Adrenal gland (tissue), 12 donors: ENCODE results near the gene TMEM35B. TPM values are rescaled to one million over a fixed set of nuclear protein-coding genes. Genes with fewer than 3 reads are reported as not detected.
A peak's percentile ranks its signal among the peaks of the same experiment; 100 is the strongest.

Experiments used
- DNase-seq, 7 donors: peaks; one replicate each; pipeline ENCODE4 v3.0.0-alpha.2; 2019 to 2020
- H3K27ac ChIP-seq, 5 donors: fragments of 200-600 bp; sonication (generic) in 4 of 5; 1 replicate in 3 of 5; 2 replicates in 2 of 5; pipeline versions ENCODE4 v1.5.1 to v1.8.0; 2016 to 2020; ENCODE audit warnings: mild to moderate bottlenecking in 1 of 5
- H3K27me3 ChIP-seq: fragments of 200-600 bp; 2 replicates; pipeline ENCODE4 v1.8.0; 2021
- H3K36me3 ChIP-seq, 2 donors: fragments of 200-600 bp; replicated peaks in 1 of 2; 1 replicate in 1 of 2; 2 replicates in 1 of 2; pipeline versions ENCODE4 v1.5.1 to v1.8.0; 2018 to 2022
- H3K4me1 ChIP-seq, 2 donors: fragments of 200-600 bp; replicated peaks in 1 of 2; 1 replicate in 1 of 2; 2 replicates in 1 of 2; pipeline versions ENCODE4 v1.5.1 to v1.8.0; 2018 to 2021
- H3K4me3 ChIP-seq, 4 donors: fragments of 200-600 bp; sonication (generic) in 3 of 4; one replicate each; pipeline ENCODE4 v1.5.1; 2016 to 2018
- H3K9me3 ChIP-seq, 3 donors: fragments of 200-600 bp; sonication (generic) in 1 of 3; replicated peaks in 1 of 3; 1 replicate in 2 of 3; 2 replicates in 1 of 3; pipeline versions ENCODE4 v1.5.1 to v1.8.0; 2016 to 2021
- POLR2A ChIP-seq, 2 donors: fragments of 450-650 bp; IDR thresholded peaks; one replicate each; pipeline ENCODE4 v1.6.1; 2017; ENCODE audit warnings: antibody characterized with exemption in 2 of 2, mild to moderate bottlenecking in 2 of 2, moderate library complexity in 1 of 2
- WGBS, 4 donors: extraction: QIAGEN DNeasy Blood & Tissue Kit in 2 of 4; methylation state at CpG; one replicate each; pipeline versions ENCODE4 v1.1.5 to v1.1.7; 2013 to 2017; 5-methylcytosine and 5-hydroxymethylcytosine counted together
- intact Hi-C, 2 donors: fragments of 100-400 bp; cut with DNase I; formaldehyde crosslinking; loops; one replicate each; pipeline versions ENCODE4 v1.14.1 to v1.15.0; 2022 to 2023
- polyA plus RNA-seq, 3 donors: library from polyadenylated mRNA; stranded (reverse); fragments of 200-250 nt in 2 of 3; fragments of 350-450 nt in 1 of 3; fragmentation: Illumina TruSeq in 1 of 3; extraction: RNeasy Lipid Tissue Mini Kit (QIAGEN cat#74804) in 1 of 3; gene quantifications; one replicate each; pipeline ENCODE4 v1.2.3, GENCODE V29; 2013 to 2014
- total RNA-seq, 9 donors: library from RNA; depleted of rRNA in 4 of 9; stranded (reverse); fragments of >200 nt in 4 of 9; fragments of 120-200 nt in 1 of 9; fragmentation: NEBNext Ultra II Directional in 1 of 9; extraction: Animal tissue kit (Norgen Biotek cat#: 25700) in 1 of 9; gene quantifications; one replicate each; pipeline versions ENCODE4 v1.1.0 to v1.2.4, GENCODE V29; 2013 to 2023
- TF ChIP-seq, protein P1 (sequence below), 6 experiments: fragments of 450-650 bp in 4 of 6; fragments of 200-600 bp in 2 of 6; sonication (generic) in 1 of 6; IDR thresholded peaks; 1 replicate in 5 of 6; 2 replicates in 1 of 6; pipeline versions ENCODE4 v1.5.1 to v1.8.0; 2016 to 2021; ENCODE audit warnings: antibody characterized with exemption in 6 of 6, mild to moderate bottlenecking in 2 of 6, moderate library complexity in 1 of 6
- donor health status: healthy with polysubstance abuse.
- donor health status: Bipolar disorder and iron deficiency.
- donor health status: DM: yes; HTN: yes; CAD: no.
- donor health status: DM: no; HTN: no; CAD: no.
- donor health status: DM: no; HTN: no; CAD: no.
- donor health status: DM: yes; HTN: yes; CAD: no.

The TMEM35B gene
- total and polyA plus RNA-seq, 12 donors, result 17.1 to 88.9 (median 44.3) TPM

DNA sequence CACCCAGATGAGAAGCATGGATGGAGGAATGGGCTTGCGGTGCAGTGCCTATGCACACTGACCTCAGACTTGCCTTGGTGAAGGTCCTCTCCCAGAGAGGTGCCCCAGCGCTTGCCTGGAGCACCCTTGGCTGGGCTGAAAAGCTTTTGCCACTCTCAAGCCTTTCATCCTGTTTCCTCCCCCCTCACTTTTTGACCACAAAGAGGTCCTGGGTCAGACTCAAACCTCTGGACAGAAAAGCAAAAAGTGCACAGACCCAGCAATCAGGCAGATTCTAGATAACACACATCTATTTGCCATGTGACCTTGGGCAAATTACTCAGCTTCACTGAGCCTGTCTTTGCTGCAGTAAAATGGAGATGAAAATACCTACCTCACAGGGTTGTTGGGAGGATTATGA is 7.3 kb downstream of the TMEM35B start:
- Histone ChIP-seq H3K36me3 (no peaks in the 10 kb centered on the region), H3K27me3 (no peaks in the 10 kb centered on the region), H3K4me3 (no peak overlapping the region), H3K4me1 (peaks cover 14 to 23% of the 10 kb centered on the region in 2 donors), H3K9me3 (no peaks in the 10 kb centered on the region), H3K27ac (peak overlapping the region in 3 of 5 donors; percentile 26 to 76 (median 49))
- DNase-seq, result peak in 4 of 7 donors; percentile 32 to 51 (median 41)
- intact Hi-C loops, result loop anchor here in 1 of 2 donors (5.0 kb wide), 1 partner anchor 51 kb away; the partner anchor contains the start of gene DLGAP3
- TF ChIP-seq, protein P1, sequence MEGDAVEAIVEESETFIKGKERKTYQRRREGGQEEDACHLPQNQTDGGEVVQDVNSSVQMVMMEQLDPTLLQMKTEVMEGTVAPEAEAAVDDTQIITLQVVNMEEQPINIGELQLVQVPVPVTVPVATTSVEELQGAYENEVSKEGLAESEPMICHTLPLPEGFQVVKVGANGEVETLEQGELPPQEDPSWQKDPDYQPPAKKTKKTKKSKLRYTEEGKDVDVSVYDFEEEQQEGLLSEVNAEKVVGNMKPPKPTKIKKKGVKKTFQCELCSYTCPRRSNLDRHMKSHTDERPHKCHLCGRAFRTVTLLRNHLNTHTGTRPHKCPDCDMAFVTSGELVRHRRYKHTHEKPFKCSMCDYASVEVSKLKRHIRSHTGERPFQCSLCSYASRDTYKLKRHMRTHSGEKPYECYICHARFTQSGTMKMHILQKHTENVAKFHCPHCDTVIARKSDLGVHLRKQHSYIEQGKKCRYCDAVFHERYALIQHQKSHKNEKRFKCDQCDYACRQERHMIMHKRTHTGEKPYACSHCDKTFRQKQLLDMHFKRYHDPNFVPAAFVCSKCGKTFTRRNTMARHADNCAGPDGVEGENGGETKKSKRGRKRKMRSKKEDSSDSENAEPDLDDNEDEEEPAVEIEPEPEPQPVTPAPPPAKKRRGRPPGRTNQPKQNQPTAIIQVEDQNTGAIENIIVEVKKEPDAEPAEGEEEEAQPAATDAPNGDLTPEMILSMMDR (IDR thresholded peaks at IDR 0.05), result no peak
- no peak for TF ChIP-seq POLR2A (IDR thresholded peaks at IDR 0.05)
- 50 to 87% (median 69%) methylated on average over 1 to 2 of the region's 2 CpGs; no CpG with 5 or more reads in 1 of the 4 donors for WGBS, 4 donors

DNA sequence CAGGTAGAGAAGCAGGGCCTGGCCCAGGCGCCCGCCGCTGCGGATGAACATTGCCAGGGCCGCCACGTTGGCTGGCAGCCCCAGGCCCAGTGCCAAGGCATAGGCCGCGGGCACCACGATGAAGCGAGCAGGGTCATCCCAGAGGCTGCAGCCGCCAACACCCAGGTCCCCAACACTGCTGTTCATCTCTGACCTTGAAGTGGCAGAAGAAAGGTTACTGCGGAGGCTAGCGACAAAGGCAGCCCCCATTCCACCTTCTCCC is 8.0 kb downstream of the TMEM35B start:
- peak in 6 of 7 donors; percentile 39 to 66 (median 54) for DNase-seq
- H3K27ac ChIP-seq, result peak overlapping the region in 3 of 5 donors; percentile 26 to 76 (median 49)
- intact Hi-C loops, result loop anchor here in 1 of 2 donors (5.0 kb wide), 1 partner anchor 50 kb away; the partner anchor contains the start of gene DLGAP3
- 31 to 72% (median 52%) methylated on average over 3 to 13 of the region's 13 CpGs for WGBS, 4 donors
- TF ChIP-seq, protein P1 (IDR thresholded peaks at IDR 0.05), result no peak
- TF ChIP-seq POLR2A (IDR thresholded peaks at IDR 0.05), result no peak
- H3K36me3 ChIP-seq, result no peaks in the 10 kb centered on the region
- no peaks in the 10 kb centered on the region for H3K9me3 ChIP-seq
- H3K4me1 ChIP-seq, result peaks cover 14 to 21% of the 10 kb centered on the region in 2 donors
- H3K27me3 ChIP-seq, result no peaks in the 10 kb centered on the region
- no peak overlapping the region for H3K4me3 ChIP-seq

DNA sequence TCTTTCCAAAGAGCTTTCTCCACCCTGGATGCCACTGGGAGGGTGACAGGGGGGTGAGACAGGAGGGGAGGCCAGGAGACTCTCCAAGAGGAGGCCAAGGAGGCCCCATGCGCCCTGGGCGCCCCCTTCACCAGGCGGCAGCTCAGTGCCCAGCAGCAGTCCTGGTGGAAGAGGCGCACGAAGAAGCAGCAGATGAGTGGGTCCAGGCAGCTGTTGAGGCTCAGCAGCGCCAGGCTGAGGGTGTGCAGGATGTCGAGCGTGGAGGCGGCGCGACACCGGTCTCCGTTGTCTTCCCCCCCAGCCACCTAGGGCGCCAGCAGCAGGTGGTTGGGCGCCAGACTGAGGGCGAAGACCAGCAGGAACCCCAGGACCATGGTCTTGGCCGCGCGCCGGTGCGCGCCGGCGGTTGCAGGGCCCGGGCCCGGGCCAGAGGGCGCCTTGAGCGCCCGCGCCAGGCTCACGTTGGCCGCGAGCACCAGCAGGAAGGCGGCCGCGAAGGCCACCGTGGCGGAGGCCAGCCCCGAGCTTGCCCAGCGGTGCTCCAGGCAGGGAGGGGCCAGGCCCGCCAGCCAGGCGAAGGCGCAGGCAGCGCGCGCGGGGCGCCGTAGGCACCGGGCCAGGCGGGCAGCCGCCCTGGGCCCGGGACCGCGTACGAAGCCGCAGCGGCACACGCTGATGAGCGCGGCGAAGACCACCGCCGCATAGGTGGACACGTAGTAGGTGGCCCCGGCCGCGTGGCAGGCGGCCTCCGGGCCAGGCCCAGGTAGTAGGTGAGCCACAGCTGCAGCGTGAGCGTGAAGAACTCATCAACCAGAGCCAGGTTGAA is 8.6 kb downstream of the TMEM35B start:
- H3K9me3 ChIP-seq, result no peaks in the 10 kb centered on the region
- peak in 1 of 7 donors; percentile 29 for DNase-seq
- peak overlapping the region in 3 of 5 donors; percentile 26 to 76 (median 49) for H3K27ac ChIP-seq
- peaks cover 14 to 21% of the 10 kb centered on the region in 2 donors for H3K4me1 ChIP-seq
- 67 to 73% (median 69%) methylated on average over 41 to 72 of the region's 72 CpGs; no CpG with 5 or more reads in 1 of the 4 donors for WGBS, 4 donors
- intact Hi-C loops, result loop anchor here in 1 of 2 donors (5.0 kb wide), 1 partner anchor 49 kb away; the partner anchor contains the start of gene DLGAP3
- H3K36me3 ChIP-seq, result no peaks in the 10 kb centered on the region
- no peak overlapping the region for H3K4me3 ChIP-seq
- no peaks in the 10 kb centered on the region for H3K27me3 ChIP-seq
- no peak for TF ChIP-seq POLR2A (IDR thresholded peaks at IDR 0.05)
- TF ChIP-seq, protein P1 (IDR thresholded peaks at IDR 0.05), result no peak

DNA sequence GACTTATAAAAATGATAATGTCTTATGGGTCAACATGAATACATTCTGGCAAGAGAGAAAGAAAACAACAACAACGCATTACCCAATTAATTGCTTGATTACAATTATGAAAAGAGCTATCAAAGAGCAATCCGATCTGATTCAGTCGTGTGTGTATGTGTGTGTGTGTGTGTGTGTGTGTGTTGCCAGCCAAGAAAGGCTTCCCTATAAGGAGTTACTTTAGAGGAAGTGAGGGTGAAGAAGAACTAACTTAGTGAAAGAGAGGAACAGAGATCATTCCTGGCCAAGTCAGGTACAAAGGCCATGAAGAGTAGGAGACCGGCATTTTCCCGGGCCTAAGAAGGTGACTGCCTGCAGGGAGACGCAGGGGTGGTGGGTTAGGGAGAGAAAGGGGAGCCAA is 9.4 kb downstream of the TMEM35B start:
- no peaks in the 10 kb centered on the region for H3K36me3 ChIP-seq
- no peaks in the 10 kb centered on the region for H3K27me3 ChIP-seq
- H3K4me1 ChIP-seq, result peaks cover 14 to 21% of the 10 kb centered on the region in 2 donors
- no peak overlapping the region for H3K4me3 ChIP-seq
- TF ChIP-seq, protein P1 (IDR thresholded peaks at IDR 0.05), result no peak
- TF ChIP-seq POLR2A (IDR thresholded peaks at IDR 0.05), result no peak
- no peak overlapping the region for H3K27ac ChIP-seq
- 79 to 87% (median 80%) methylated on average over 6 of the region's 6 CpGs for WGBS, 4 donors
- H3K9me3 ChIP-seq, result peaks cover 0 to under 1% (median 0%) of the 10 kb centered on the region in 3 donors
- no peak for DNase-seq
- intact Hi-C loops, result loop anchor here in 1 of 2 donors (5.0 kb wide), 1 partner anchor 48 kb away; the partner anchor contains the start of gene DLGAP3
